PC-9 (cell line): ENCODE measurements around the gene YIF1B.

Source experiments
- CTCF ChIP-seq: fragments of 200-600 bp; sonication (generic); conservative IDR thresholded peaks from 2 replicates; pipeline ENCODE4 v1.6.1; 2017; ENCODE audit warnings: mixed run types, antibody characterized with exemption, mild to moderate bottlenecking, moderate library complexity
- EZH2 ChIP-seq: fragments of 200-600 bp; sonication (generic); IDR thresholded peaks from 2 replicates; pipeline ENCODE4 v1.8.0; 2017; ENCODE audit warnings: antibody characterized with exemption, low read depth

- TF ChIP-seq CTCF (no peak), EZH2 (no peak)
Observed at GRCh38 chr19:38361633-38362075, 45.9 kb upstream of the YIF1B start.
